Right lobe of liver (tissue), 6 donors: Measurements from ENCODE around the gene TPRKB. TPM values are rescaled to one million over a fixed set of nuclear protein-coding genes. Genes with fewer than 3 reads are reported as not detected.

ENCODE experiments used
- ATAC-seq, 4 donors: fragments of 200-7000 bp; cut with Tn5 transposase; one replicate each; pipeline ENCODE4 v1.9.1; 2020; ENCODE audit warnings: mild to moderate bottlenecking in 4 of 4, moderate library complexity in 4 of 4
- DNase-seq, 3 donors: peaks; one replicate each; pipeline ENCODE4 v3.0.0-alpha.2; 2020
- H3K27ac ChIP-seq, 3 donors: fragments of 200-600 bp; one replicate each; pipeline ENCODE4 v1.8.0; 2022
- H3K27me3 ChIP-seq, 2 donors: fragments of 200-600 bp; one replicate each; pipeline ENCODE4 v1.8.0; 2022
- H3K36me3 ChIP-seq, 4 donors: fragments of 200-600 bp; sonication (generic) in 1 of 4; one replicate each; pipeline versions ENCODE4 v1.5.1 to v1.8.0; 2017 to 2022; ENCODE audit warnings: control low read depth in 1 of 4
- H3K4me1 ChIP-seq, 4 donors: fragments of 200-600 bp; sonication (generic) in 1 of 4; one replicate each; pipeline versions ENCODE4 v1.5.1 to v1.8.0; 2017 to 2022; ENCODE audit warnings: control low read depth in 1 of 4
- H3K4me3 ChIP-seq, 3 donors: fragments of 200-600 bp; one replicate each; pipeline ENCODE4 v1.8.0; 2022
- H3K9me3 ChIP-seq, 4 donors: fragments of 200-600 bp; sonication (generic) in 1 of 4; one replicate each; pipeline versions ENCODE4 v1.5.1 to v1.8.0; 2017 to 2022; ENCODE audit warnings: control low read depth in 1 of 4
- POLR2A ChIP-seq: fragments of 450-650 bp; IDR thresholded peaks from one replicate; pipeline ENCODE4 v1.6.1; 2017; ENCODE audit warnings: antibody characterized with exemption, mild to moderate bottlenecking
- WGBS: methylation state at CpG from one replicate; pipeline ENCODE4 v1.1.6; 2018; ENCODE audit warnings: low coverage, low lambda C conversion rate; ENCODE audit not compliant: insufficient coverage; ENCODE audit errors: missing lambda C conversion rate; 5-methylcytosine and 5-hydroxymethylcytosine counted together
- intact Hi-C, 2 donors: fragments of 100-400 bp; cut with DNase I; formaldehyde crosslinking; loops; one replicate each; pipeline versions ENCODE4 v1.11.2 to v1.14.1; 2022
- total RNA-seq, 6 experiments: library from RNA; depleted of rRNA in 2 of 6; stranded (reverse); fragments of >200 nt in 2 of 6; fragmentation: NEBNext Ultra II Directional in 3 of 6; extraction: Animal tissue kit (Norgen Biotek cat#: 25700) in 3 of 6; gene quantifications; one replicate each; pipeline versions ENCODE4 v1.1.0 to v1.2.4, GENCODE V29; 2016 to 2023
- TF ChIP-seq, protein P1 (sequence below), 4 donors: fragments of 200-600 bp in 3 of 4; fragments of 450-650 bp in 1 of 4; IDR thresholded peaks; one replicate each; pipeline versions ENCODE4 v1.5.1 to v1.8.0; 2016 to 2022; ENCODE audit warnings: antibody characterized with exemption in 4 of 4, mild to moderate bottlenecking in 2 of 4
- donor health status: DM: no; HTN: yes; CAD: no.
- donor health status: DM: no; HTN: no; CAD: no.
- donor health status: DM: no; HTN: no; CAD: no.
- donor health status: DM: no; HTN: yes; CAD: no.
- donor health status: DM: no; HTN: yes; CAD: no.

The TPRKB gene
- total RNA-seq, 6 experiments from 2014 or later = 6.9 to 19.8 (median 11.5) TPM

DNA sequence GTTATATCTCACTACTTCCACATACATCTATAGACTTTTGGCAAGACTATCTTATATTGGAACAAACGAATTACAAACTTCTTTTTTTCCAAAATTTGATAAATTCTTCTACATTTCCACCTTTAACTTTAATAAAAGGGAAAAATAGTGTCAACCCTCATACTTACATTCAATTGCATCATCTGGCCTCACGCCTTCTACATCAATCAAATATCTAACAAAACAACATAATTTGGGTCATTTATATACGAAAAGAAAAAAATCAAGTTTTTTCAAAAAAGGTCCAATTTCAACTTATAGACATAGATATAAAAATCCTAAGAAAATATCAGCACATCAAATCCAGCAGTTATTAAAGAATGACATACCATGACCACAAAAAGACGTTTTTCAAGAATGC, 29.8 kb upstream of the TPRKB start:
- intact Hi-C loops = no loop called here
- WGBS = 92% methylated on average over 4 of the region's 4 CpGs
- ATAC-seq = no peak
- no peak for TF ChIP-seq POLR2A
- TF ChIP-seq, protein P1, sequence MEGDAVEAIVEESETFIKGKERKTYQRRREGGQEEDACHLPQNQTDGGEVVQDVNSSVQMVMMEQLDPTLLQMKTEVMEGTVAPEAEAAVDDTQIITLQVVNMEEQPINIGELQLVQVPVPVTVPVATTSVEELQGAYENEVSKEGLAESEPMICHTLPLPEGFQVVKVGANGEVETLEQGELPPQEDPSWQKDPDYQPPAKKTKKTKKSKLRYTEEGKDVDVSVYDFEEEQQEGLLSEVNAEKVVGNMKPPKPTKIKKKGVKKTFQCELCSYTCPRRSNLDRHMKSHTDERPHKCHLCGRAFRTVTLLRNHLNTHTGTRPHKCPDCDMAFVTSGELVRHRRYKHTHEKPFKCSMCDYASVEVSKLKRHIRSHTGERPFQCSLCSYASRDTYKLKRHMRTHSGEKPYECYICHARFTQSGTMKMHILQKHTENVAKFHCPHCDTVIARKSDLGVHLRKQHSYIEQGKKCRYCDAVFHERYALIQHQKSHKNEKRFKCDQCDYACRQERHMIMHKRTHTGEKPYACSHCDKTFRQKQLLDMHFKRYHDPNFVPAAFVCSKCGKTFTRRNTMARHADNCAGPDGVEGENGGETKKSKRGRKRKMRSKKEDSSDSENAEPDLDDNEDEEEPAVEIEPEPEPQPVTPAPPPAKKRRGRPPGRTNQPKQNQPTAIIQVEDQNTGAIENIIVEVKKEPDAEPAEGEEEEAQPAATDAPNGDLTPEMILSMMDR (IDR thresholded peaks at IDR 0.05) = no peak
- Histone ChIP-seq H3K4me3 (no peak overlapping the region), H3K9me3 (no peaks in the 10 kb centered on the region), H3K36me3 (peaks cover 0 to 65% (median 19%) of the 10 kb centered on the region in 4 donors), H3K27ac (no peak overlapping the region), H3K4me1 (no peaks in the 10 kb centered on the region), H3K27me3 (no peaks in the 10 kb centered on the region)
- DNase-seq = no peak

DNA sequence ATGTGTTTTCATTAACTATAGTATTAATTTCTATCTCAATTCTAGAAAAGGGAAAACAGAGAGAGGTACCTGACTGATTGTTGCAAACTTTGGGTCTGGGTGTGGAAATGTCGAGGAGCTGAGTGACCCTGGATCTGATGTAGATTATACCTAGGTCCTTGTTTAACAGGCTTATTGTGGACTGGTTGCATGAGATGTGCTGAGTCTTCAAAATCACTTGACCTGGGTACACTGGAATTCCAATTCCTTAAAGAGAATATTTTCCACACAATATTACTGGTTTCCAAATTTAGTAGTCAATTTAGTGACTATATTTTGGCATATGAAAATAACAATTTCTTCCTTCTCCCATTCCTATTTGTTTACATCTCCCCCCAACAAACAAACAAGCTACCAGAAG, 29.2 kb upstream of the TPRKB start:
- no peak overlapping the region for H3K4me3 ChIP-seq
- peaks cover 0 to 67% (median 21%) of the 10 kb centered on the region in 4 donors for H3K36me3 ChIP-seq
- ATAC-seq = no peak
- H3K27ac ChIP-seq = no peak overlapping the region
- intact Hi-C loops = no loop called here
- DNase-seq = no peak
- no peaks in the 10 kb centered on the region for H3K27me3 ChIP-seq
- H3K9me3 ChIP-seq = no peaks in the 10 kb centered on the region
- no peak for TF ChIP-seq POLR2A
- TF ChIP-seq, protein P1 (IDR thresholded peaks at IDR 0.05) = no peak
- WGBS = 92% methylated on average over 1 of the region's 1 CpG
- H3K4me1 ChIP-seq = no peaks in the 10 kb centered on the region

DNA sequence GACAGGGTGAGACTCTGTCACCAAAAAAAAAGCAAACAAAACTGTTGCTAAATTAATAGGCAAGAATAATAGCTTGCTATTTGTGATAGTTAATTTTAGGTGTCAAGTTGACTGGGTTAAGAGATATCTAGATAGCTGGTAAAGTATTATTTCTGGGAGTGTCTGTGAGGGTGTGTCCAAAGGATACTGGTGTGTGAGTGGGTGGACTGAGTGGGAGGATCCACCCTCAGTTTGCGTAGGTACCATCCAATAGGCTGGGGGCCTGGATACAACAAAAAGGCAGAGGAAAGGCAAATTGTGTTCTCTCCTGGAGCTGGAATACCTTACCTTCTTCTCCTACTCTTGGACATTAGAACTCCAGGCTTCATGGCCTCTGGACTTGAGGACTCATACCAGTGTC, 27.8 kb upstream of the TPRKB start:
- H3K4me3 ChIP-seq = no peak overlapping the region
- intact Hi-C loops = no loop called here
- H3K9me3 ChIP-seq = no peaks in the 10 kb centered on the region
- no peak for DNase-seq
- H3K4me1 ChIP-seq = no peaks in the 10 kb centered on the region
- 80% methylated on average over 1 of the region's 1 CpG for WGBS
- H3K27me3 ChIP-seq = no peaks in the 10 kb centered on the region
- no peak overlapping the region for H3K27ac ChIP-seq
- TF ChIP-seq POLR2A = no peak
- TF ChIP-seq, protein P1 (IDR thresholded peaks at IDR 0.05) = no peak
- ATAC-seq = no peak
- peaks cover 0 to 74% (median 24%) of the 10 kb centered on the region in 4 donors for H3K36me3 ChIP-seq

DNA sequence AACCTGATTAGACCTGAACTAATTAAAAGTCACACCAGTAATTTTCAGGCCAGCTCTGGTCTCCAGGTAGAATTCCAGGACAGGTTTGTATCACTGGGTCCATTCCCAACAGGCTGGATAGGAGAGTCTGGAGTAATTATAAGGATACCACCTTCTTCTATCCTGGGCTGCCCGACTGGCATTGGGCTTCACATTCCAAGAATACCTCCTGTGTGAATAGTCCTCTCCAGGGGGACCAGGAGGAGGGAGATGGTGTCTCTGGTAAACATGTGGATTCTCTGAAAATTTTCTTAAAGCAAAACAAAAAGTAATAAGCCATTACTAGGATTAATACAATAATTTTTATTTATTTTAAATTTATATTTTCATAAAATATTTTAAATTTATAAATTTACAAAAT, 25.4 kb upstream of the TPRKB start:
- Histone ChIP-seq H3K4me3 (no peak overlapping the region), H3K27me3 (no peaks in the 10 kb centered on the region), H3K27ac (no peak overlapping the region), H3K9me3 (no peaks in the 10 kb centered on the region), H3K4me1 (peaks cover 0 to 7% (median 0%) of the 10 kb centered on the region in 4 donors), H3K36me3 (peaks cover 0 to 51% (median 16%) of the 10 kb centered on the region in 4 donors)
- WGBS = 92% methylated on average over 1 of the region's 1 CpG
- TF ChIP-seq, protein P1 (IDR thresholded peaks at IDR 0.05) = no peak
- no peak for TF ChIP-seq POLR2A
- no peak for DNase-seq
- intact Hi-C loops = no loop called here
- ATAC-seq = no peak

DNA sequence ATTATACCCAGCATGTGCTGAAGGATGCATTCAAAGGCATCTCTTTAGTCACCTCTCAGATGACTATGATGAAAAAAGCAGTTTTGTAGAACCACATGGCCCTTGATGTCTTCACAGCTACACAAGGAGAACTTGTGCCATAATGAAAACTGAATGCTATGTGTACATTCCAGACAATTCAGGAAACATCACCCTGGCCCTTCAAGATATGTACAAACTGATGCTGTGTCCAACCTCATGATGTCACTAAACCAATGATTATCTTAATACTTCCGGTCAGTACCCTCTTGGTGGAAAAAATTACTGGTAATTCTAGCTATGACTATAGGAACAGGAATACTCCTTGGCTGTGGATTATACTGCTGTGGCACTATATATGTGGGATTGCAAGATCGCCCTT, 22.8 kb upstream of the TPRKB start:
- no peak overlapping the region for H3K4me3 ChIP-seq
- DNase-seq = no peak
- intact Hi-C loops = no loop called here
- 67% methylated on average over 1 of the region's 2 CpGs for WGBS
- no peak overlapping the region for H3K27ac ChIP-seq
- TF ChIP-seq, protein P1 (IDR thresholded peaks at IDR 0.05) = no peak
- no peak for TF ChIP-seq POLR2A
- peaks cover 0 to 30% (median 12%) of the 10 kb centered on the region in 4 donors for H3K36me3 ChIP-seq
- ATAC-seq = no peak
- peaks cover 0 to 7% (median 0%) of the 10 kb centered on the region in 4 donors for H3K4me1 ChIP-seq
- no peaks in the 10 kb centered on the region for H3K27me3 ChIP-seq
- no peaks in the 10 kb centered on the region for H3K9me3 ChIP-seq
